ENCODE results near the gene BACE1. TPM values are rescaled to one million over a fixed set of nuclear protein-coding genes. Genes with fewer than 3 reads are reported as not detected.

The BACE1 gene
- polyA plus RNA-seq (2013, experiment 1 of 2) = 38.4 TPM
- polyA plus RNA-seq (2013, experiment 2 of 2) = 38.9 TPM

- Histone ChIP-seq H3K9me3 (ENCODE audit: control insufficient read depth, low read length) (no peaks in the 10 kb centered on the region), H2AFZ (ENCODE audit: low read depth, low read length) (peak within 1 kb of the TSS; percentile 95), H3K4ac (ENCODE audit: low read depth in 1 of 2, low read length in 2 of 2) (peak within 1 kb of the TSS; percentile 64 to 73), H3K4me1 (ENCODE audit: control insufficient read depth, insufficient read depth, low read depth, low read length) (peaks cover 20% of the 10 kb centered on the region), H3K23ac (ENCODE audit: low read length in 2 of 2) (peak within 1 kb of the TSS in 1 of 2 experiments; percentile 96), H4K8ac (ENCODE audit: low read length) (peak within 1 kb of the TSS; percentile 81), H3K27ac (ENCODE audit: low read length, poor library complexity, severe bottlenecking) (no peak within 1 kb of the TSS), H3K4me2 (ENCODE audit: low read length, poor library complexity, severe bottlenecking) (peak within 1 kb of the TSS; percentile 100), H3K36me3 (ENCODE audit: control insufficient read depth in 1 of 2, insufficient read depth in 2 of 2, low read depth in 1 of 2, low read length in 2 of 2) (no peaks in the 10 kb centered on the region), H2BK15ac (ENCODE audit: low read depth, poor library complexity, severe bottlenecking) (peak within 1 kb of the TSS; percentile 69), H4K91ac (ENCODE audit: low read length) (peak within 1 kb of the TSS; percentile 80), H3K27me3 (ENCODE audit: control insufficient read depth in 1 of 2, insufficient read depth in 1 of 2, low read length in 2 of 2) (no peaks in the 10 kb centered on the region), H3K14ac (ENCODE audit: low read length in 2 of 2) (peak within 1 kb of the TSS; percentile 87 to 92), H3K79me1 (replicated peaks; ENCODE audit: low read length, poor library complexity, severe bottlenecking) (peaks cover 31% of the 10 kb centered on the region), H2BK5ac (ENCODE audit: low read depth, low read length, poor library complexity, severe bottlenecking) (no peak within 1 kb of the TSS), H2BK12ac (ENCODE audit: low read length in 2 of 2) (peak within 1 kb of the TSS in 1 of 2 experiments; percentile 74), H3K9ac (ENCODE audit: low read length) (peak within 1 kb of the TSS; percentile 85), H3K18ac (ENCODE audit: low read depth in 1 of 2, low read length in 2 of 2) (peak within 1 kb of the TSS; percentile 77 to 87), H2BK120ac (ENCODE audit: low read depth, low read length) (no peak within 1 kb of the TSS), H3K4me3 (ENCODE audit: insufficient read depth in 1 of 2, low read depth in 1 of 2, low read length in 2 of 2) (peak within 1 kb of the TSS; percentile 91 to 95), H2AK5ac (ENCODE audit: low read length, severe bottlenecking) (no peak within 1 kb of the TSS)
- DNase-seq = peak; percentile 86
- 12% methylated on average over 29 of the region's 29 CpGs for WGBS
These were observed at the start of gene BACE1 for GRCh38 chr11:117316197-117316961. BACE1 (minus strand) TSS chr11:117316256; CDS start chr11:117315795, 461 bp downstream.

GRCh38 chr11:117361432-117361831, 45.4 kb upstream of the BACE1 start:
- DNase-seq = no peak
- no peak overlapping the region for H4K8ac ChIP-seq (ENCODE audit: low read length)
- 96% methylated on average over 8 of the region's 8 CpGs for WGBS

GRCh38 chr11:117356126-117356890, 40.3 kb upstream of the BACE1 start:
- Histone ChIP-seq H3K4ac (ENCODE audit: low read depth in 1 of 2, low read length in 2 of 2) (no peak overlapping the region), H3K27ac (ENCODE audit: low read length, poor library complexity, severe bottlenecking) (no peak overlapping the region), H4K91ac (ENCODE audit: low read length) (no peak overlapping the region), H3K79me1 (replicated peaks; ENCODE audit: low read length, poor library complexity, severe bottlenecking) (peaks cover 19% of the 10 kb centered on the region), H2AK5ac (ENCODE audit: low read length, severe bottlenecking) (no peak overlapping the region), H3K27me3 (ENCODE audit: control insufficient read depth in 1 of 2, insufficient read depth in 1 of 2, low read length in 2 of 2) (no peaks in the 10 kb centered on the region), H2BK15ac (ENCODE audit: low read depth, poor library complexity, severe bottlenecking) (no peak overlapping the region), H3K4me2 (ENCODE audit: low read length, poor library complexity, severe bottlenecking) (no peak overlapping the region), H4K8ac (ENCODE audit: low read length) (peak overlapping the region; percentile 27), H2BK120ac (ENCODE audit: low read depth, low read length) (no peak overlapping the region), H3K4me1 (ENCODE audit: control insufficient read depth, insufficient read depth, low read depth, low read length) (peaks cover 5% of the 10 kb centered on the region), H3K23ac (ENCODE audit: low read length in 2 of 2) (no peak overlapping the region), H3K36me3 (ENCODE audit: control insufficient read depth in 1 of 2, insufficient read depth in 2 of 2, low read depth in 1 of 2, low read length in 2 of 2) (peaks cover 40 to 81% of the 10 kb centered on the region in 2 experiments), H3K9ac (ENCODE audit: low read length) (no peak overlapping the region), H3K9me3 (ENCODE audit: control insufficient read depth, low read length) (no peaks in the 10 kb centered on the region), H2BK12ac (ENCODE audit: low read length in 2 of 2) (no peak overlapping the region), H3K4me3 (ENCODE audit: insufficient read depth in 1 of 2, low read depth in 1 of 2, low read length in 2 of 2) (no peak overlapping the region), H2BK5ac (ENCODE audit: low read depth, low read length, poor library complexity, severe bottlenecking) (no peak overlapping the region), H3K18ac (ENCODE audit: low read depth in 1 of 2, low read length in 2 of 2) (no peak overlapping the region), H3K14ac (ENCODE audit: low read length in 2 of 2) (no peak overlapping the region), H2AFZ (ENCODE audit: low read depth, low read length) (no peak overlapping the region)
- no peak for DNase-seq
- WGBS = 96% methylated on average over 9 of the region's 9 CpGs

More at GRCh38 chr11:117361432-117361831, 45.4 kb upstream of the BACE1 start:
- H2AFZ ChIP-seq (ENCODE audit: low read depth, low read length) = no peak overlapping the region
- no peaks in the 10 kb centered on the region for H3K27me3 ChIP-seq (ENCODE audit: control insufficient read depth in 1 of 2, insufficient read depth in 1 of 2, low read length in 2 of 2)
- no peak overlapping the region for H3K14ac ChIP-seq (ENCODE audit: low read length in 2 of 2)
- H3K9ac ChIP-seq (ENCODE audit: low read length) = no peak overlapping the region
- H3K9me3 ChIP-seq (ENCODE audit: control insufficient read depth, low read length) = no peaks in the 10 kb centered on the region
- no peak overlapping the region for H3K4me2 ChIP-seq (ENCODE audit: low read length, poor library complexity, severe bottlenecking)
- H2BK120ac ChIP-seq (ENCODE audit: low read depth, low read length) = no peak overlapping the region
- H3K18ac ChIP-seq (ENCODE audit: low read depth in 1 of 2, low read length in 2 of 2) = no peak overlapping the region
- no peak overlapping the region for H3K23ac ChIP-seq (ENCODE audit: low read length in 2 of 2)
- H2BK12ac ChIP-seq (ENCODE audit: low read length in 2 of 2) = no peak overlapping the region
- H3K4me1 ChIP-seq (ENCODE audit: control insufficient read depth, insufficient read depth, low read depth, low read length) = peaks cover 1% of the 10 kb centered on the region
- H3K4ac ChIP-seq (ENCODE audit: low read depth in 1 of 2, low read length in 2 of 2) = no peak overlapping the region
- H3K79me1 ChIP-seq (replicated peaks; ENCODE audit: low read length, poor library complexity, severe bottlenecking) = peaks cover 4% of the 10 kb centered on the region
- no peak overlapping the region for H2AK5ac ChIP-seq (ENCODE audit: low read length, severe bottlenecking)
- no peak overlapping the region for H2BK5ac ChIP-seq (ENCODE audit: low read depth, low read length, poor library complexity, severe bottlenecking)
- H3K27ac ChIP-seq (ENCODE audit: low read length, poor library complexity, severe bottlenecking) = no peak overlapping the region
- H3K4me3 ChIP-seq (ENCODE audit: insufficient read depth in 1 of 2, low read depth in 1 of 2, low read length in 2 of 2) = no peak overlapping the region
- no peak overlapping the region for H4K91ac ChIP-seq (ENCODE audit: low read length)
- H3K36me3 ChIP-seq (ENCODE audit: control insufficient read depth in 1 of 2, insufficient read depth in 2 of 2, low read depth in 1 of 2, low read length in 2 of 2) = peaks cover 30 to 83% of the 10 kb centered on the region in 2 experiments
- H2BK15ac ChIP-seq (ENCODE audit: low read depth, poor library complexity, severe bottlenecking) = no peak overlapping the region

- no peak overlapping the region for H2BK120ac ChIP-seq (ENCODE audit: low read depth, low read length)
- no peak overlapping the region for H3K4ac ChIP-seq (ENCODE audit: low read depth in 1 of 2, low read length in 2 of 2)
- peaks cover 16% of the 10 kb centered on the region for H3K79me1 ChIP-seq (replicated peaks; ENCODE audit: low read length, poor library complexity, severe bottlenecking)
- H3K4me3 ChIP-seq (ENCODE audit: insufficient read depth in 1 of 2, low read depth in 1 of 2, low read length in 2 of 2) = no peak overlapping the region
- H2BK12ac ChIP-seq (ENCODE audit: low read length in 2 of 2) = no peak overlapping the region
- no peak overlapping the region for H3K27ac ChIP-seq (ENCODE audit: low read length, poor library complexity, severe bottlenecking)
- H2AK5ac ChIP-seq (ENCODE audit: low read length, severe bottlenecking) = no peak overlapping the region
- no peak overlapping the region for H2BK15ac ChIP-seq (ENCODE audit: low read depth, poor library complexity, severe bottlenecking)
- no peak overlapping the region for H3K4me2 ChIP-seq (ENCODE audit: low read length, poor library complexity, severe bottlenecking)
- no peak overlapping the region for H4K8ac ChIP-seq (ENCODE audit: low read length)
- H3K23ac ChIP-seq (ENCODE audit: low read length in 2 of 2) = no peak overlapping the region
- WGBS = 100% methylated on average over 4 of the region's 4 CpGs
- no peak overlapping the region for H3K9ac ChIP-seq (ENCODE audit: low read length)
- no peaks in the 10 kb centered on the region for H3K27me3 ChIP-seq (ENCODE audit: control insufficient read depth in 1 of 2, insufficient read depth in 1 of 2, low read length in 2 of 2)
- H3K36me3 ChIP-seq (ENCODE audit: control insufficient read depth in 1 of 2, insufficient read depth in 2 of 2, low read depth in 1 of 2, low read length in 2 of 2) = peaks cover 34 to 74% of the 10 kb centered on the region in 2 experiments
- no peak overlapping the region for H2BK5ac ChIP-seq (ENCODE audit: low read depth, low read length, poor library complexity, severe bottlenecking)
- H2AFZ ChIP-seq (ENCODE audit: low read depth, low read length) = no peak overlapping the region
- peaks cover 5% of the 10 kb centered on the region for H3K4me1 ChIP-seq (ENCODE audit: control insufficient read depth, insufficient read depth, low read depth, low read length)
- DNase-seq = no peak
- no peak overlapping the region for H4K91ac ChIP-seq (ENCODE audit: low read length)
- H3K18ac ChIP-seq (ENCODE audit: low read depth in 1 of 2, low read length in 2 of 2) = no peak overlapping the region
- H3K9me3 ChIP-seq (ENCODE audit: control insufficient read depth, low read length) = no peaks in the 10 kb centered on the region
- H3K14ac ChIP-seq (ENCODE audit: low read length in 2 of 2) = no peak overlapping the region
These were observed 38.5 kb upstream of the BACE1 start for GRCh38 chr11:117354550-117354949.

Measured in mesenchymal stem cell (in vitro differentiated cells and primary cell).